HG03378 (cell line): ENCODE results near the gene MED9.
"Not testable (repeated sequence)": the region's sequence is repeated elsewhere in the genome, so short reads cannot be mapped to it uniquely, and the experiment has no call there.

Experiments
- ATAC-seq: cut with Tn5 transposase; IDR thresholded peaks from one replicate; pipeline ENCODE4 v1.9.1; 2021; ENCODE audit warnings: mild to moderate bottlenecking, moderate library complexity; ENCODE audit not compliant: unreplicated experiment

Gene MED9

DNA sequence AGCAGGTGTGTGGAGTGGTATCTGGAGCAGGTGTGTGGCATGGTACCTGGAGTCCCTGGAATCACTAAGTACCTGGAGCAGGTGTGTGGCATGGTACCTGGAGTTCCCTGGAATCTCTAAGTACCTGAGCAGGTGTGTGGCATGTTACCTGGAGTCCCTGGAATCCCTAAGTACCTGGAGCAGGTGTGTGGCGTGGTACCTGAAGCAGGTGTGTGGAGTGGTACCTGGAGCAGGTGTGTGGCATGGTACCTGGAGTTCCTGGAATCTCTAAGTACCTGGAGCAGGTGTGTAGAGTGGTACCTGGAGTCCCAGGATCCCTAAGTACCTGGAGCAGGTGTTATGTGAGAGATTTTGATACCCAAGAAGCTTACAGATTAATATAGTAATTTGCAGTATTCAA, 22.1 kb upstream of the MED9 start:
- ATAC-seq, result not testable (repeated sequence)

DNA sequence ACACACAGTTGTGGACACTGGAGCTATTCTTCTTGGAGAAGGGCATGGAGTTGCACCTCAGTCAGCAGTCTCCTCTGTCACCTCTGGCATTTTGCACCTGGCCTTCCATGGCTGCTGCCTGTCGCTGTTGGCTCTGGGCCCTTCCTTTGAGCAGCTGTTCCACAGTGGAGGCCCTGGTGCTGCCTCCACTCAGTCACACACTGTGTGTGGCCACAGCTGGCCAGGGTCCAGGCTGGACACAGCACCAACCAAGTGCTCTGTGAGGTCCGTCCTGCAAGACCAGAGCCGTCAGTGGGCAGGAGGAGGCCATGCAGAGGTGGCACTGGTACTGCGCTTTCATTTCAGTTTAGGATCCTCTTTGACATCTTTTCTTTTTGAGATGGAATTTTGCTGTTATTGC, 21.6 kb upstream of the MED9 start:
- ATAC-seq, result no peak

DNA sequence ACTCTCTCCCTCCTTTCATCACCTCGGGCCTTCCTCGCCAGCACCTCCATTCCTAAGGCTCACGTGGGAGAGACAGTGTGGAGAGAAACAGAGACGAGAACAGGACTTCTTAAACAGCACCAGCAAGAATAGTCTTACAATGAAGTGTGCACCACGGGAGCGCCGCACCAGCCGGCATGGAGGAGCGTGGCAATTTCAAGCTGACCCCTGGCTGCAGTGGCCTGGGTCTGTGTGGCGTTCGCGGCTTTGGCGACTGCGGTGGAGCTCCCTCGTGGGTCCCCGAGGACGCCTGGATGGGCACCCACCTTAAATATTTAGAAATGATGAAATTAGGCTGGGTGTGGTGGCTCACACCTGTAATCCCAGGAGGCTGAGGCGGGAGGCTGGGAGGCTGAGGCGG, 20.5 kb upstream of the MED9 start:
- ATAC-seq, result no peak

DNA sequence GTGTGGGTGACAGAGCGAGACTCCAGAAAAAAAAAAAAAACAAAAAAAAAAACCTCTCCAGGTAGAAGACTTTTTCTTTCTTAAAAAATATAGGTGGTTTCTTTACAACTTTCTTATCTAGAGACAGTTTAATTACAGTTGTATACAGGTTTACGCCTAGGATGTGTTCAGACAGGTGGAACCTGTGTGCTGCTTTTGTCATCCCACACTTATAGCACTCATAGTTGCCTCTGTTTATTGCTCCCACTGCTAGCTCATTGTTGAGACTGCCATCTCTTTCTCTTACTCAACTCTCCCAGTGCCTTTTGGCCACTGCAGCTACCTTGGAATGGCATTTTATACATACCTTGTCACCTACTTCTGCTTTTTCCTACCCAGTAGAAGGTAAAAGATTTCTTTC, 19.1 kb upstream of the MED9 start:
- ATAC-seq, result no peak

DNA sequence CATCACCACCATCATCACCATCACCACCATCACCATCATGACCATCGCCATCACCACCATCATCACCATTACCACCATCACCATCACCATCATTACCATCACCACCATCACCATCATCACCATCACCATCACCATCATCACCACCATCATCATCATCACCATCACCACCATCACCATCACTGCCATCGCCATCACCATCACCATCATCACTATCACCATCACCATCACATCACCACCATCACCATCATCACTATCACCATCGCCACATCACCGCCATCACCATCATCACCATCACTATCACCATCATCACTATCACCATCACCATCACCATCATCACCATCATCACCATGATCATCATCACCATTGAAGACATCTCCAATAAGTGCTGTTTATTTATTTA, 16.8 kb upstream of the MED9 start:
- no peak for ATAC-seq

DNA sequence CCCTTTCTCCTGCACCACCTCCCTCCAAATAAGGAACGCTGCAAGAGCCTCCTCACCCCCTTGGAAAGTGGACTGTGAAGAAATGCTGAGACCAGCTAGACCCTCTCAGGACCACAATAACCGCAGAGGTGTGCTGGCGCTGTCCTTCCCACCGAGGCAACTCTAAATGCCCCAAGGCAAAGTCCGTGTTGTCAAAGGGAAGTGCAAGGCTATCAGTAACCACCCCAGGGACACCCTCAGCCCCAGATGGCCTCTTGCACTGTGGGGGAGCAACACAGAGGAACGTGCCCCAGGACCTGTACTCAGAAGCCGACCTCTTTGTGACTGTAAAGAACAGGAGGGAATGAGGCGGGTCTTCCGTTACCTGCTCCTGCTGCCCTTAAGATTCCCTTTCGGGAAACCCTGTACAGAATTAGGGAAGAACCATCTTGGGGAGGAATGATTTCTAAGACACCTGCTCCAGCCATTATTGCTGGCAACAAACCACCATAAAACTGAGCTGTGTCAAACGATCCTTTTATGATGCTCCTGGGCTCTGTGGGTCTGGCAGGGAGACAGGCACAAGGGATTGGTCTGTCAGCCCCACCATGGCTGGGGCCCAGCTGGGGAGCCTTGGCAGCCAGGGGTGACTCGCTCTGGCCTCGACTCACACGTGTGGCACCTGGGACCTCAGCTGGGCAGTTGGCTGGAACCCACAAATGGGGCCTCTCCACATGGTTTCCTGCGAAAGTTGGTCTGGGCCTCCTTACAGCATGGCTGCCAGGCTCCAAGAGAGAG, 14.6 kb upstream of the MED9 start:
- ATAC-seq, result no peak

DNA sequence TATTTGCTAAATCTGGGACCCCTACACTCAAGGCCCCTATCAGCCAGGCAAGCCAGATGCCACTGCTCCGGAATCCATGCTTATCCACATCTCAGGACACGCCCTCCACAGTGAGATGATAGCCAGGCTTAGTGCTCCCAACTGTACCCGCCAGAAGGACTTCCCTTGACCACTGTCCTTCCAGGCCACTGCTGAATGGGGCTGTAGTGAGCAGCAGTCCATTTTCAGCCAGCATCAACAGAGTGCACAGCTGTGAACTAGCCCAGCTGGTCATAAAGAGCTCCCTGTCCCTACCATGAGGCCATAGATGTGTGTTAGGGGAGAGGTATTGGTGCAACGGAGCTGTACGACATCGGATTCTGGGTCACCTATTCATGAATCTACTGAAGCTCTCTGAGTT, 13.0 kb upstream of the MED9 start:
- ATAC-seq, result no peak

DNA sequence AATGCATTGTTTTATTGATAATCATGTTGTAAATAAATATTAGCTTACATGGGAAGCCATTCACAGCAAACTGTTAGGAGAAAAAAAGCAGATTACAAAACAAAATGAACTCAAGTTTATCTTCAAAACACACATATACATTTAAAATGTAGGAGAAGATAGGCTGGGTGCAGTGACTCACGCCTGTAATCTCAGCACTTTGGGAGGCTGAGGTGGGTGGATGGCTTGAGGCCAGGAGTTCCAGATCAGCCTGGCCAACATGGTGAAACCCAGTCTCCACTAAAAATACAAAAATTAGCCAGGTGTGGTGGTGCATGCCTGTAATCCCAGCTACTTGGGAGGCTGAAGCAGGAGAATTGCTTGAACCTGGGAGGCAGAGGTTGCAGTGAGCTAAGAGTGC, 10.9 kb upstream of the MED9 start:
- not testable (repeated sequence) for ATAC-seq

DNA sequence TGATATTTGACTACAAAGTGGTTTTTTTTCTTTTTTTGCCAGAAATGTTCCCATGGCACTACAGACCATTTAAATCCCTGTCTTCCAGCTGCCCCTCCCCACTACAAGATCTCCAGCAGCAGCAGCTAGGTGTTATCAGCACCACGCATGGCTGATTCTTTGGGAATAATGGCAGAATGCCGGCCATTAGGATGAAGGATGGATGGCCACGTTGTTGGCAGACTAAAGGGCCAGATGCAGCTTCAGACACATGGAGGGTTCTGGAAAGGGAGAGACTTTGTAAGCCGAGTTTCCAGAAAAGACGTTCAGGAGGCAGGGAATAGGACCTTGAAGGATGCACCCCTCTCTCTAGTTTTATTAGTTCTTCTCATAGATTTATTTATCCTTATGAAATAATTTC, 10.3 kb upstream of the MED9 start:
- no peak for ATAC-seq

DNA sequence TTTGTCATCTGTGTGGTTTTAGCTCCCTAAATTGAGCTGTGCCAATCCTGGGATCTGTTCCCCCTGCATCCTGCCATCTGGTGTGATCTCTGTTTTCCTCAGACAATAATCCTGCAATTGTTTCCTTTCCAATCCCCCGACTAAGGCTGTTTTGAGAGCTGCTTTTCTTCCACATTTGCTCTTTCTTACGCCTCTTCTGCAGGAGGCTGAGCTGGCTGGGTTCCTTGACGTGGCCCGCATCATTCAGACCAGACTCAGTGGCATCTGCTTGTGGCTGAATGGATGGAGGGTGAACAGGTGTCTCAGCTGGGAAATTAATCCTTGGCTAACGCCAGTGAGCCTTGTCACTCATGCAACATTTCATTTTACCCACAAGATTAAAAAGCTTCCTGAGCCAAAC, 9.8 kb upstream of the MED9 start:
- ATAC-seq, result no peak

DNA sequence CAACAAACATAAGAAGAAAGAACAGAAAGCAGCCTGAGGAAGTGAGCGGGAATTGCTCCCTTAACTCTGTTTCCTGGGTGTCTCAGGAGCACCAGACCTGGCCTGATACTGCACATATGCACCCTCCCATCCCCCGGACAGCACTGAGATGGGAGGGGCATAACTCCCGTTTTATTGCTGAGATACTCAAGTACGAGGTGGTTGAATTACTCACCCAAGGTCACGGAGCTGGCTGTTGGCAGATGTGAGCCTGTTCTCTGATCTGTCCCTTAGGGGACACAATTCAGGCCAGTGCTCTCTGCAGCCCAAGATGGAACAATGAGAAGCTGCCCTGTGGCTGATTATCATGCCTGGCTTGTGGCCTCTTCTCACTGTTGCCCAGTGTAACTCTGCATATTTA, 9.1 kb upstream of the MED9 start:
- ATAC-seq, result no peak

DNA sequence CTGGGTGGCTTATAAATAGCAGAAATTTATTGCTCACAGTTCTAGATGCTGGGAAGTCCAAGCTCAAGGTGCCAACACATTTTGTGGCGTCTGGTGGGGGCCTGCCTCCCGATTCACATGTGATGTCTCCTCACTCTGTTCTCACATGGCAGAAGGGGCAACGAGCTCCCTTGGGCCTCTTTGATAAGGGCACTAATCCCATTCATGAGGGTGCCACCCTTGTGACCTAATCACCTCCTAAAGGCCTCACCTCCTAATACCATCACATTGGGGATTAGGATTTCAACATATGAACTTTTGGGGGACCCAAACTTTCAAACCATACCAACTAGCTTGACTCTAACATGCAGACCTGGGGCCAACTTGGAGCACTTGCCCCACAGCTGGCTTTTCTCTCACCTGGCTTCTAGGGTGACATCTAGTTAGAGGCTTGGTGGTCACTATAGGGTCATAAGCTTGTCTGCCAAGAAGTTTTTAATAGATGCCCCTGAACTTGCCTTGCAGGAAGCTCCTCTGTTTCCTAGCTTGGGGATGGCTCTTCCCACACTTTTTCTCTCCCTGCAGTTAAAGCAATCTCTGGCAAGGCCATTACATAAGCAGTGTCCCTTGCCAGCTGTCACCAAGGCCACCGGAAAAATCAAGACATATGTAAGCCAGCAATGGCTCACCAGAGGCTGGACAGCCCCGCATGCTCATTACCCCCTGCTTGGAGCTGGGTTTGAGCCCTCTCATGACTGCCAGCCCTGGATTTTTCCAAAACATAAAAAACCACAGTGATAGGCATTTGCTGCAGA, 8.4 kb upstream of the MED9 start:
- no peak for ATAC-seq

DNA sequence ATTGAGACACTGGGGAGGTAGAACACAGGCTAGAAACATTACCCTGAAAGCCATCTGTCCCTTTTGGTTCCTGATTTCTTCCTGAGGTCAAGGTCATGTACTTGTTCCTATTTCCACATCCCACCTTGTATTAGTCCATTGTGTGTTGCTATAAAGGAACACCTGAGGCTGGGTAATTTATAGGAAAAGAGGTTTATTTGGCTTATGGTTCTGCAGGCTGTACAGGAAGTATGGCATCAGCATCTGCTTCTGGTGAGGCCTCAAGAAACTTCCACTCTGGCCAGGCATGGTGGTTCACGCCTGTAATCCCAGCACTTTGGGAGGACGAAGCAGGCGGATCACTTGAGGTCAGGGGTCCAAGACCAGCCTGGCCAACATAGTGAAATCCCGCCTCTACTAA, 7.4 kb upstream of the MED9 start:
- no peak for ATAC-seq

DNA sequence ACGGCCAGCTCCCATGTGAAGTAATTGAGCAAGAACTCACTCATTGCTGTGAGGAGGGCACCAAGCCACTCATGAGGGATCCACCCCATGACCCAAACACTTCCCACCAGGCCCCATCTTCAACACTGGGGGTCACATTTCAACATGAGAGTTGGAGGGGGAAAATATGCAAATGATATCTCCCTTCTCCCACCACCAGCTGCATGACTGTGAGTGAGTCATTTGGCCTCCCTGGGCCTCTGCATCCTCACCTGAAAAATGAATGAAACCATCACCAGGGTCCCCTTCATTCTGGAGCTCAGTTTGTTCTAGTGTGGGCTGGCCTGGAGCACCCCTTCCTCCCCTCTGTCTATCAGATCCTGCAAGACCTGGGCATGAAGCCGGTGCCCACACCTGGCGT, 6.8 kb upstream of the MED9 start:
- no peak for ATAC-seq

DNA sequence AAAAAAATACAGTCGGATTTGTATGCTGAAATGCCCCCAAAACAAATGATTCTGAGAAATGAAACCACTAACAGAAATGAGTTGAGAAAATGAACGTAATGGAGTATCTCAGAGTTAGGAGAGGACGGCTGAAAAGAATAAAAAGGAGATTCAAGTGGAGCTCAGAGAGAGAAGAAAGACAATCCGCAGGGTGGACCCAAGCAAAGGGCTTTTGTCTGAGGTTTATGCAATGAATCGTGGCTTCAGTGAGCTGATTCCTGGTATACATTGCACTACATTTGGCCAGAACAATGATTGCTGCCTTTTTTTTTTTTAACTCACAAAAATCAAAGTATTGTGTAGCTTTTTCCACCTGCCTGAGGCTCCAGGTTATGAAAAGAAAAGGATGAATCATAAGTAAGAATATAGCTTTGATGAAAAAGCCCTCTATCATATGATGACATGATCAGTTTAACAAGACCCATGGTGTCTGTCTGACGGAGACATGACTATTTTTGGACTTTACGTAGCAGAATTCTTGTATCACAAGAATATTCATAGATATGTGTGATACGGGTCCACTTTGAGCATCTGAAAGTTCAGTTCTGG, 4.4 kb upstream of the MED9 start:
- no peak for ATAC-seq

DNA sequence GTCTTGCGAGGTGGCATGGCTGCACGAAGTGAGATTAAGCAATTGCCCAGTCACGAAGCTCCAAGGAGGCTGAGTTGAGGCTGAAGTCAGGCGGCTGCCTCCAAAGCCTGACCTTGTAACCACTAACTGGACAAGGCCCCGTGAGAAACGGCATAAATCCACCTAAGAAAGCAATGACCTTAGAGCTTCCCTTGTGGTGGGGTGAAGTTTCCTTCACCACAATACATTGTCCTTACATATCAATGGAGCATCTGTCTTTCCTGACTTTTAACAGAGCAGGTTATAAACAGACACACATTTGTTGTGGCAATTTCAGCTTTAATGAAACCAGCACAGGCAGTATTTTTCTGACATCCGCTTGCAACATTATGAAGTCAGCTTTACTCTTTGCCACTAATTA, 2.5 kb upstream of the MED9 start:
- no peak for ATAC-seq

DNA sequence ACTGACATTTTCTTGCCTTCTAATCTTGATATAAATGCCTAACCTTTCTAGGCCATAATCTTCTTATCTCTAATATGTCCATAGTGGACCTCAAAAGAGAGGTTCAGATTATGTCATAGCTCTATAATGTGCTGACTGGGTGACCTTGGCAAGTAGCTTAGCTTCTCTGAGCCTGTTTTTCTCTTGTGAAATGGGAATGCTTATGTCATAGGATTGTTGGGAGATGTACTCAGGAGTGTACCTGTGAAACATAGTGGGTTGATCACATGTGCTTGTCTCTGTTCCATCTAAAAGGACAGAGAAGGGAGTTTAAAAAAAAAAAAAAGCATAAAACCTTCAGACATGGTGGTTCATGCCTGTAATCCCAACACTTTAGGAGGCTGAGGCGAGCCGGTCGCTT, 2.4 kb downstream of the MED9 start:
- no peak for ATAC-seq

DNA sequence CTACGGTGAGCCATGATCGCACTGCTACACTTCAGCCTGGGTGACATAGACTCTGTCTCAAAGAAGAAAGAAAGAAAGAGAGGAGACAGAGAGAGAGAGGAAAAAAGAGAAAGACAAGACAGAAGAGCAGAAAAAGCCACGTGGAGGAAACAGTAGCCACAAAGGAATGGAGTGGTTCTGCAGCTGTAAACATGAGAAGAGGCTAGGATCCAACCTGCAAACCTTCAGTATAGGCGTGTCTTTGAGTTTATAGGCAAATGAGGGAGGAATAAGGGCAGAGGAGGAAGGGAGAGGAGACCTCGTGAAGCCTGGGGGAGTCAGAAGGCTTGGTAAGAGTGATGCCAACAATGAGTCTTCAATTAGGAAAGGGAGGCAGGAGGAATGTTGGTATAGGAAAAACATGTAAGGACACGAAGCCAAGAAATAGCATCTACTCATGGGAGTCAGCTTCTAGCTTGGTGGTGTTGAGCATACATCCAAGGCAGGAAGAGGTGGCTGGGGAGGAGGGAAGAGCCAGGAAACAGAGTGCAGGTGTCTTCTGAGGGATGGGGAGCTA, 3.9 kb downstream of the MED9 start:
- ATAC-seq, result no peak

DNA sequence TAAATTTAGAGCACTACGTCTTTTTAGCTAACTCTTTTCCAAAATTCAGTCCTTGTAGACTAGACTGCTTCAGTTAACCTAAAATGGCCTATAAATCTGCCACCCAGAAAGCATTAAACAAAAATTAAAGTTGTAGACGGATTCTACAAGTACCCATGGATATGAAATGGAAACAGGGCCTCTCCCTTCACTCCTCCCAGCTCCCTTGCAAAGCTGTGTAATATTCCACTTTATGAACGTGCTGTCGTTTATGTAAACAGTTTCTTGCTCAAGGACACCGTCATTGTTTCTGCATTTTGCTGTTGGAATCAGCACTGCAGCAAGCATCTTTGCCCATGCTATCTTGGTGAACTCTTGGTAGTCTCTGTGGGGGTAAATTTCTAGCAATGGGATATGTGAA, 5.1 kb downstream of the MED9 start:
- no peak for ATAC-seq

DNA sequence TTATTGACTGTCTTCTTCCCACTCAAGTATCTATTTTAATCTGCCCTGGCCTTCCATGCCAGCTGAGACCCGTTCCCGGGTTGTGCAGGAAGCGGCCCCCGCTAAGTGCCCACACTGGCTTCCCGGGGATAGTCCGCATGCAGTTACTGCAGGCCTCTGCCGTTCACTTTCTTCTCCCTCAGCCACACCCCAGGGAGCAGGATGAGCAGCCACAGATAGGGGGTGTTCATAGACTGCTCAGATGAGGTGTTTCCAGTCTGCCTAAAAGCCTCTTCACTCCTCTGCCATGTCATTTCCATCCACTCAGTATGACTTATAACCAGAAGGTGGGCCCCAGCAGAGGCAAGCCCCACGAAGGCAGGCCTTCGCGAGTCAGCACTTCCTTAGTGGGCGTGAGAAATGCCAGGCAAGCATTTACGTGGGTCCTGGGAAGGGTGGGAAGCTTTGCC, 7.7 kb downstream of the MED9 start:
- no peak for ATAC-seq

DNA sequence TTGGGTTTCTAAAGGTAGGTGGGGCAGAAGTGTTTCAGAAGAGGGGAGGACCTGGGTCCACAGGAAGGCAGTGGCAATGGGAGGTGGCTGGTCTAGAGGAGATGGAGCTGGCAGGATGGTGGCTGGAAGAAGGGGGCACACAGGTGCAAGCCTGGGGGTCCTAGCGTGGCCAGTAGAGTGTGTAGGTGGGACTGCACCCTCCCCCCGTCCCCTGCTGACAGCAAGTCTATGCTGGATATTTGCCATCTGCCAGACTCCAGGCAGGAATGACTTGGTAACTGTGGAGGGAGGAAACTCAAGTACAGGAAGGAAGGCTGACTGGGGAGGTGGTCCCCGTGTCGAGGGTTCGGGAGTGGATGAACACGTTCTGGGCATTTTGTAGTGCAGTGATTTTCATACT, 8.6 kb downstream of the MED9 start:
- no peak for ATAC-seq

DNA sequence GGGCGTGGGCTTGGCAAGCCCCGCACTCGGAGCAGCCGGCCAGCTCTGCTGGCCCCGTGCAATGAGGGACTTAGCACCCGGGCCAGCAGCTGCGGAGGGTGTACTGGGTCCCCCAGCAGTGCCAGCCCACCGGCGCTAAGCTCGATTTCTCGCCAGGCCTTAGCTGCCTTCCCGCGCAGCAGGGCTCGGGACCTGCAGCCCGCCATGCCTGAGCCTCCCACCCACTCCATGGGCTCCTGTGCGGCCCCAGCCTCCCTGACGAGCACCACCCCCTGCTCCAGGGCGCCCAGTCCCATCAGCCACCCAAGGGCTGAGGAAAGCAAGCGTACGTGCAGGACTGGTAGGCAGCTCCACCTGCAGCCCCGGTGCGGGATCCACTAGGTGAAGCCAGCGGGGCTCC, 9.6 kb downstream of the MED9 start:
- not testable (repeated sequence) for ATAC-seq
